ENCODE data around the gene SLC47A1.

SLC47A1 gene

DNA sequence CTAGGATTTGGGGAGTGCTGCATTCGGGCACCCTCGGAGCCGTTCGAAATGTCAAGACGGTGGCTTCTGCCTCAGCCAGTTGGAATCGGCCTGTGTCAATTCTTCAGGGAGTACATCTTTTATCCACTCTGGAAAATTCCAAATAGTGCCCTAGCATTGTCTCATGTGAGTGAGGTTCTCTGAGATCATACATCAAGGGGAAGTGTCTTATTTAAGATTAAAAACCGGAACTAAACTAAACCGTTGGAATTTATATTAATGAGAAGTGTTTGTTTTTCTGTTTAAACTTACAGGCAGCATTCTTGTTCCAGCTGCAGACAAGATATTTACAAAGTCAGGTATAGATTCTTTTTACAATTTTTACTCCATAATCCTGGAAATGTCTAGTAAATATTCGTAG is 56.8 kb downstream of the SLC47A1 start:
- Mint-ChIP-seq H3K9me3 (no peaks in the 10 kb centered on the region), H3K36me3 (ENCODE audit: low read depth) (no peaks in the 10 kb centered on the region), H3K27ac (no peak overlapping the region), H3K4me3 (no peak overlapping the region), H3K27me3 (peaks cover 8% of the 10 kb centered on the region), H3K4me1 (no peaks in the 10 kb centered on the region)
- ATAC-seq: no peak
- no peak for DNase-seq

- ATAC-seq (no peak), DNase-seq (no peak)
- H3K27me3 Mint-ChIP-seq: peaks cover 6% of the 10 kb centered on the region
- H3K4me3 Mint-ChIP-seq: no peak overlapping the region
- H3K9me3 Mint-ChIP-seq: no peaks in the 10 kb centered on the region
- H3K27ac Mint-ChIP-seq: no peak overlapping the region
- H3K4me1 Mint-ChIP-seq: no peaks in the 10 kb centered on the region
- H3K36me3 Mint-ChIP-seq (ENCODE audit: low read depth): no peaks in the 10 kb centered on the region
These were observed 57.4 kb downstream of the SLC47A1 start for GRCh38 chr17:19590912-19591551.

DNA sequence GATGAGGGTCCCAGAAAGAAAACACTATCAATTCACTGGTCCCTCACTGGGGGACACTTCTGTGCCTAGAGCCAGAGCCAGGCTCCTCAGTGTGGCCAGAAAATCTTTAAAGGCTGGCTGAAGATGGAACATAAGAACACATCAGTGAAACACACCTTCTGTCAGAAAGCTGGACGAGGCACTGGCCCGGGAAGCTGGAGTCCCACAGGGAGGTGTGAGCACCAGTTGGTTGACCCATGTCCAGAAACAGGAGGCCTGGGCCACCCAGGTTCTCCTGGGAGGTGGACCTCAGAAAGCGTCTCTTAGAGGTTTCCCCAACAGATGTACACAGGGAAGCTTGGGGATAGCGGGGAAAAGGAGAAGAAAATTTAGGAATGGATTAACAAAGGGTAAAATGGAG is 58.7 kb downstream of the SLC47A1 start:
- peaks cover 7% of the 10 kb centered on the region for H3K27me3 Mint-ChIP-seq
- H3K36me3 Mint-ChIP-seq (ENCODE audit: low read depth): no peaks in the 10 kb centered on the region
- H3K27ac Mint-ChIP-seq: no peak overlapping the region
- H3K4me1 Mint-ChIP-seq: no peaks in the 10 kb centered on the region
- ATAC-seq (no peak), DNase-seq (no peak)
- no peaks in the 10 kb centered on the region for H3K9me3 Mint-ChIP-seq
- H3K4me3 Mint-ChIP-seq: no peak overlapping the region

- Mint-ChIP-seq H3K27me3 (peaks cover 7% of the 10 kb centered on the region), H3K4me1 (no peaks in the 10 kb centered on the region), H3K27ac (no peak overlapping the region), H3K36me3 (ENCODE audit: low read depth) (no peaks in the 10 kb centered on the region), H3K9me3 (no peaks in the 10 kb centered on the region), H3K4me3 (no peak overlapping the region)
- ATAC-seq (no peak), DNase-seq (no peak)
These were observed 63.2 kb downstream of the SLC47A1 start for GRCh38 chr17:19596869-19597268.

DNA sequence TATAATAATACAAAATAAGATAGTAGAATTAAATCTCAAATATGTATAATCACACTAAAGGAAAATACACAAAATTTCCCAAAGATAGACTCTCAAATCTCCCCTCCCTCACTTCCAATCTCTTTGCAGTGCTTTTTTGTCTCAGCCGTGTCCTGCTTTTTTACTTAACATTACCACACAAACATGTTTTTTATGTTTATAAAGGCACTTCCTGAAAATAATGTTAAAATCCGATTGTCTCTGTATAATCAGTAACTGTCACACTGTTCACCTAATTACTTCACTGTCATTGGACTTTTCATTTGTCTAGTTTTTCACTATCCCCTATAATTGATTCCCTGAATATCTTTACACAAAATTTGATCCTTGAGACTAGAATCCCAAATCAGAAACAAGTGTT is 76.7 kb downstream of the SLC47A1 start:
- H3K4me1 Mint-ChIP-seq: peaks cover 5% of the 10 kb centered on the region
- no peak overlapping the region for H3K27ac Mint-ChIP-seq
- H3K36me3 Mint-ChIP-seq (ENCODE audit: low read depth): no peaks in the 10 kb centered on the region
- no peak overlapping the region for H3K4me3 Mint-ChIP-seq
- H3K27me3 Mint-ChIP-seq: no peaks in the 10 kb centered on the region
- DNase-seq (no peak), ATAC-seq (no peak)
- no peaks in the 10 kb centered on the region for H3K9me3 Mint-ChIP-seq

DNA sequence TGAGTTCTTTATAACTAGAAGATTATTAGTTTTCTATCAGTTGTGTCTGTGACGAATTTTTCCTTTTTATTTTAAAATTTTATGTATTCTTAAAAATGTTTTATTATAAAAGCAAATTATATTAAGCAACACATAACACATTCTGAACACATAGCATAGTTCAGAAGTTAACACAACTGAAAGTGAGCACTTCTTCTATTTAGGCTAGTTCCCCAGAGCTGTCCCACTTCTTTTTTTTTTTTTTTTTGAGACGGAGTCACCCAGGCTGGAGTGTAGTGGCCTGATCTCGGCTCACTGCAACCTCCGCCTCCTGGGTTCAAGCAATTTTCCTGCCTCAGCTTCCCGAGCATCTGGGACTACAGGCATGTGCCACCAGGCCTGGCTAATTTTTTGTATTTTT is 77.2 kb downstream of the SLC47A1 start:
- Mint-ChIP-seq H3K27me3 (no peaks in the 10 kb centered on the region), H3K36me3 (ENCODE audit: low read depth) (no peaks in the 10 kb centered on the region), H3K27ac (no peak overlapping the region), H3K4me3 (no peak overlapping the region), H3K9me3 (no peaks in the 10 kb centered on the region), H3K4me1 (peaks cover 5% of the 10 kb centered on the region)
- ATAC-seq: no peak
- no peak for DNase-seq

- DNase-seq (no peak), ATAC-seq (no peak)
- peaks cover 21% of the 10 kb centered on the region for H3K9me3 Mint-ChIP-seq
- no peak overlapping the region for H3K27ac Mint-ChIP-seq
- peaks cover 5% of the 10 kb centered on the region for H3K4me1 Mint-ChIP-seq
- H3K4me3 Mint-ChIP-seq: no peak overlapping the region
- no peaks in the 10 kb centered on the region for H3K27me3 Mint-ChIP-seq
- peaks cover 2% of the 10 kb centered on the region for H3K36me3 Mint-ChIP-seq (ENCODE audit: low read depth)
These were observed 80.3 kb downstream of the SLC47A1 start for GRCh38 chr17:19613979-19614378.

DNA sequence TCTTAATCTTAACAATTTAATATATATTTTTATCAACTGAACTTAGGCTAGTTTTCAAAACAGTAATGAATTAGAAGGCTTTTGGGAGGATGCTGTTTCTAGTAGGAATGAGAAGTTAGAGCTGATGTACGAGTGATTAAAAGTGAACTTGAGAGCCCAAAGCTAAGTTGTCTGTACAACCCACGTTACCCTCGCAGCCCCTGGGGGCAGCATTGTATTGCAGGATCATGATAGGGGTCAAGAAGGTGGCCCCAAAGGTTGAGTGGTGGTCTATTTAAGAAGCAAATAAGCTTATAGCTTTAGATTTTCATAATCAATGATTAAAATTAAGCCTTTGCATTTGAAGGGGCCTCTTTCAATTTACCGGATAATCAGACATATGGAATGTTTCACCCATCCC is 81.2 kb downstream of the SLC47A1 start:
- Mint-ChIP-seq H3K4me3 (no peak overlapping the region), H3K27ac (no peak overlapping the region), H3K27me3 (no peaks in the 10 kb centered on the region), H3K9me3 (peaks cover 30% of the 10 kb centered on the region), H3K36me3 (ENCODE audit: low read depth) (peaks cover 2% of the 10 kb centered on the region), H3K4me1 (peaks cover 5% of the 10 kb centered on the region)
- ATAC-seq (no peak), DNase-seq (no peak)

DNA sequence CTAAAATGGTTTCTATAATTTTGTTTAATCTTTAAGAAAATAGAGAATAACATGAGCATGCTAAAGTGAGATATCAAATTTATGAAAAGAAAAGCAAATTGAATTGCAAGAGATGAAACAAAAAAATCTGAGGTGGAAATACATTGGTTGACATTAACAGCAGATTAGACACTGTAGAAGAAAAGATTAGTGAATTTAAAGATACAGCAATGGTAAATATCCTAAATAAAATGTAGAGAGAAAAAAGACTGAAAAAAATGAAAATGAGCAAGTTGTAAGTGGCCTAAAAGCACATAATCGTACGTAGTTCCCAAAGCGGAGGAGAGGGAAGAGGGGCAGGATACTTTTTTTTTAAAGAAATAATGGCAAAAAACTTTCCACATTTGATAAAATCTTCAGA is 84.4 kb downstream of the SLC47A1 start:
- Mint-ChIP-seq H3K27ac (no peak overlapping the region), H3K4me3 (no peak overlapping the region)

GRCh38 chr17:19619705-19620325 is 86.2 kb downstream of the SLC47A1 start:
- peaks cover 2% of the 10 kb centered on the region for H3K36me3 Mint-ChIP-seq (ENCODE audit: low read depth)
- H3K27ac Mint-ChIP-seq: no peak overlapping the region
- no peak overlapping the region for H3K4me3 Mint-ChIP-seq
- no peak for DNase-seq
- H3K4me1 Mint-ChIP-seq: no peaks in the 10 kb centered on the region
- peaks cover 52% of the 10 kb centered on the region for H3K9me3 Mint-ChIP-seq
- ATAC-seq: no peak
- H3K27me3 Mint-ChIP-seq: peaks cover 5% of the 10 kb centered on the region

More for the DNA sequence above, 84.4 kb downstream of the SLC47A1 start:
- Mint-ChIP-seq H3K9me3 (peaks cover 47% of the 10 kb centered on the region), H3K4me1 (peaks cover 5% of the 10 kb centered on the region), H3K27me3 (peaks cover 3% of the 10 kb centered on the region), H3K36me3 (ENCODE audit: low read depth) (peaks cover 2% of the 10 kb centered on the region)
- no peak for ATAC-seq
- no peak for DNase-seq

DNA sequence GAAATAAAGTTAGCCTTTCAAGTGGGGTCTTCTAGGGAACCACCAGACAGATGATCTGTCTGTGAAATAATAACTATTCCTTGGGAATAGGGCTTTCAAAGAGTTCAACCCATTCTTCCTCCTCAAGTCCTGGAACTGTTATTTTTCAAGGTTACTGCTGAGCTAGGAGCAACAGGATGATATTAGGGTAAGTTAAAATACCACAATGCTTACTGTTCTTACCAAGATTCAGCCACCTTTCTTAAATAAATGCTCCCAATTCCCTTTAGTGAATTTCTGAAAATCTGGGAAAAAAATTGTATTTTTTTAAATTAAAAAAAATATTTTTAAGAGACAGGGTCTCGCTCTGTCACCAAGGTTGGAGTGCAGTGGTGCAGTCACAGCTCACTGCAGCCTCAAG is 88.0 kb downstream of the SLC47A1 start:
- peaks cover 8% of the 10 kb centered on the region for H3K27me3 Mint-ChIP-seq
- no peak overlapping the region for H3K4me3 Mint-ChIP-seq
- no peak for ATAC-seq
- H3K27ac Mint-ChIP-seq: no peak overlapping the region
- no peak for DNase-seq
- H3K4me1 Mint-ChIP-seq: no peaks in the 10 kb centered on the region
- H3K9me3 Mint-ChIP-seq: peaks cover 51% of the 10 kb centered on the region
- H3K36me3 Mint-ChIP-seq (ENCODE audit: low read depth): peaks cover 2% of the 10 kb centered on the region

DNA sequence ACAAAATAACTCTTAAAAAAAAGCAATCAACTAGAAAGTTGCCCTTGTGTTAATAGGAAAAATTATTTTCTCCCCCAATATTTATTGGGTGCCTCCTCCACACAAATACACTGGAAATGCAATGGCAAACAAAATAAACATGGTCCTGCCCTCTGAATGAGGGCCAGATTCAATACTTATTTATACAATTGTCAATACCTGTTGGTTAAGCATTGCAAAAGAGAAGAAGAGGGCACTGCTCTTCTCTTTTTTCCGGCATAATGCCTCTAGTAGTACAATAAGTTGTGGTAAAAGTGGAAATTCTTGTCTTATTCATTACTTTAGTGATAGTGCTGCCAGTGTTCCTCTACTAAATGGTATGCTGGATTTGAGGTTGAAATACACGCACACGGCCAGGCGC is 92.4 kb downstream of the SLC47A1 start:
- H3K4me1 Mint-ChIP-seq: no peaks in the 10 kb centered on the region
- ATAC-seq (no peak), DNase-seq (no peak)
- H3K9me3 Mint-ChIP-seq: peaks cover 14% of the 10 kb centered on the region
- peaks cover 8% of the 10 kb centered on the region for H3K27me3 Mint-ChIP-seq
- H3K4me3 Mint-ChIP-seq: no peak overlapping the region
- no peaks in the 10 kb centered on the region for H3K36me3 Mint-ChIP-seq (ENCODE audit: low read depth)
- no peak overlapping the region for H3K27ac Mint-ChIP-seq
